Thyroid gland (tissue), 4 donors: ENCODE results near the gene TAOK3.

ENCODE experiments used
- POLR2A ChIP-seq, 2 donors: fragments of 450-650 bp; IDR thresholded peaks; one replicate each; pipeline ENCODE4 v1.6.1; 2017; ENCODE audit warnings: antibody characterized with exemption in 2 of 2, mild to moderate bottlenecking in 2 of 2, moderate library complexity in 1 of 2
- TF ChIP-seq, protein P1 (sequence below), 6 experiments: fragments of 200-600 bp in 3 of 6; fragments of 450-650 bp in 3 of 6; sonication (generic) in 3 of 6; IDR thresholded peaks; one replicate each; pipeline ENCODE4 v1.5.1; 2016 to 2019; ENCODE audit warnings: antibody characterized with exemption in 6 of 6, mild to moderate bottlenecking in 2 of 6, inconsistent platforms in 1 of 6, moderate library complexity in 1 of 6

DNA sequence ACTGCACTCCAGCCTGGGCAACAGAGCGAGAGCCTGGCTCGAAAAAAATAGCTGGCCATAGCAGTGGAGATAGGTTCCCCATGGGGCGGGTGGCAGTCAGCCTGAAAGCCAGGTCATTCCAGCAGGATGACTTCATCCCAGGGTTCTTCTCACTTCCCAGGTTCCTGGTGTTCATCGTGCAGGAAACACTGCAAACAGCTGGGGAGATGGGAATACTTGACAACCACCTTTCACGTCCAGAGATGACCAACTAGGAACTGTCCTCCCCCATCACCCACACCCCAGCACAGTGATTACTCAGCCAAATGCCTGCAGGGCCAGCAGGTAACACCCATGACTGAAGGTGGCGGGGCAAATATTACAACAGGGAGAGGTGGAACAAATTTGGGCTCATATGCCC is 270.6 kb downstream of the TAOK3 start:
- TF ChIP-seq, protein P1, sequence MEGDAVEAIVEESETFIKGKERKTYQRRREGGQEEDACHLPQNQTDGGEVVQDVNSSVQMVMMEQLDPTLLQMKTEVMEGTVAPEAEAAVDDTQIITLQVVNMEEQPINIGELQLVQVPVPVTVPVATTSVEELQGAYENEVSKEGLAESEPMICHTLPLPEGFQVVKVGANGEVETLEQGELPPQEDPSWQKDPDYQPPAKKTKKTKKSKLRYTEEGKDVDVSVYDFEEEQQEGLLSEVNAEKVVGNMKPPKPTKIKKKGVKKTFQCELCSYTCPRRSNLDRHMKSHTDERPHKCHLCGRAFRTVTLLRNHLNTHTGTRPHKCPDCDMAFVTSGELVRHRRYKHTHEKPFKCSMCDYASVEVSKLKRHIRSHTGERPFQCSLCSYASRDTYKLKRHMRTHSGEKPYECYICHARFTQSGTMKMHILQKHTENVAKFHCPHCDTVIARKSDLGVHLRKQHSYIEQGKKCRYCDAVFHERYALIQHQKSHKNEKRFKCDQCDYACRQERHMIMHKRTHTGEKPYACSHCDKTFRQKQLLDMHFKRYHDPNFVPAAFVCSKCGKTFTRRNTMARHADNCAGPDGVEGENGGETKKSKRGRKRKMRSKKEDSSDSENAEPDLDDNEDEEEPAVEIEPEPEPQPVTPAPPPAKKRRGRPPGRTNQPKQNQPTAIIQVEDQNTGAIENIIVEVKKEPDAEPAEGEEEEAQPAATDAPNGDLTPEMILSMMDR (IDR thresholded peaks at IDR 0.05): no peak
- TF ChIP-seq POLR2A (IDR thresholded peaks at IDR 0.05): no peak
